Lung microvascular endothelial cell (primary cell): ENCODE data around the gene OLFM1. TPM values are rescaled to one million over a fixed set of nuclear protein-coding genes. Genes with fewer than 3 reads are reported as not detected.
"Not testable (repeated sequence)": the region's sequence is repeated elsewhere in the genome, so short reads cannot be mapped to it uniquely, and the experiment has no call there.

Source experiments
- DNase-seq, 2 donors: peaks; one replicate each; pipeline versions ENCODE4 v3.0.0 to v3.0.0-alpha.2; 2010; ENCODE audit warnings: low read depth in 2 of 2
- total RNA-seq: library from RNA; depleted of rRNA; stranded (reverse); fragments of >200 nt; gene quantifications from 2 replicates; pipeline ENCODE4 v1.2.1, GENCODE V29; 2014

The OLFM1 gene
- total RNA-seq, 1 donor from 2014 or later = 15.3 TPM

- no peak for DNase-seq
Measured at GRCh38 chr9:135130207-135130976, 42.9 kb downstream of the OLFM1 start.

GRCh38 chr9:135131488-135131887 lies 44.0 kb downstream of the OLFM1 start:
- no peak for DNase-seq

GRCh38 chr9:135132008-135132407 lies 44.5 kb downstream of the OLFM1 start:
- DNase-seq = no peak

GRCh38 chr9:135134268-135135022 lies 47.0 kb downstream of the OLFM1 start:
- DNase-seq = no peak

- no peak for DNase-seq
Measured at GRCh38 chr9:135135171-135135928, 47.9 kb downstream of the OLFM1 start.

GRCh38 chr9:135135929-135136315 lies 48.5 kb downstream of the OLFM1 start:
- DNase-seq = no peak

- DNase-seq = no peak
Measured at GRCh38 chr9:135136481-135136880, 49.0 kb downstream of the OLFM1 start.

GRCh38 chr9:135136991-135137832 lies 49.7 kb downstream of the OLFM1 start:
- peak in 1 of 2 donors; percentile 9 for DNase-seq

GRCh38 chr9:135138078-135138855 lies 50.8 kb downstream of the OLFM1 start:
- DNase-seq = no peak

GRCh38 chr9:135139366-135139959 lies 52.0 kb downstream of the OLFM1 start:
- no peak for DNase-seq

GRCh38 chr9:135141183-135141774 lies 53.8 kb downstream of the OLFM1 start:
- DNase-seq = no peak

GRCh38 chr9:135144581-135145170 lies 57.2 kb downstream of the OLFM1 start:
- DNase-seq = peak in 1 of 2 donors; percentile 26

- no peak for DNase-seq
Measured at GRCh38 chr9:135145312-135145711, 57.8 kb downstream of the OLFM1 start.

GRCh38 chr9:135146241-135146640 lies 58.8 kb downstream of the OLFM1 start:
- DNase-seq = no peak

GRCh38 chr9:135146766-135147473 lies 59.5 kb downstream of the OLFM1 start:
- DNase-seq = no peak

GRCh38 chr9:135147474-135147805 lies 60.0 kb downstream of the OLFM1 start:
- DNase-seq = no peak

GRCh38 chr9:135147938-135148337 lies 60.5 kb downstream of the OLFM1 start:
- no peak for DNase-seq

GRCh38 chr9:135148386-135148785 lies 60.9 kb downstream of the OLFM1 start:
- no peak for DNase-seq

- DNase-seq = not testable (repeated sequence)
Measured at GRCh38 chr9:135149901-135150300, 62.4 kb downstream of the OLFM1 start.
